Stimulated activated CD8-positive, alpha-beta memory T cell treated with anti-CD3 and anti-CD28 coated beads, Interleukin-12 subunit alpha, Interleukin-12 subunit beta, amount 100 ng/mL, for 4 hours (primary cell): ENCODE results near the gene CKS1B.
"Not testable (repeated sequence)": the region's sequence is repeated elsewhere in the genome, so short reads cannot be mapped to it uniquely, and the experiment has no call there.

ENCODE experiments used
- DNase-seq: peaks from one replicate; pipeline ENCODE4 v3.0.0-alpha.2; 2020; ENCODE audit warnings: low read depth

Gene CKS1B

DNA sequence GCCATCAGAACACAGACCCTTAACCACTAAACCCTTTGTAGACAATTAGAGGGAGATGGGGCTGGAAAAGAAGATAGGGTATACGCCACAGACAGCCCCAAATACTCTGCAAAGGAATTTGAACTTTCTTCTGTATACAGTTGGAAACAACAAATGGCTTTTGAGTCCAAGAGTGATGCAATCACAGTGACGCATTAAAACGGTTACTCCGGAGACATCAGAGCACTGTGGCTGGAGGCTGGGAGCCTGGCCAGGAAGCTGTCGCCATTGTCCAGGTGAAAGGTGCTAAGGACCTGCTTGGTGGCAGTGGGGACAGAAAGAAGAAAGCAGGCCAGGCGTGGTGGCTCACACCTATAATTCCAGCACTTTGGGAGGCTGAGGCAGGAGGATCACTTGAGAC is 12.8 kb downstream of the CKS1B start:
- DNase-seq, result no peak

DNA sequence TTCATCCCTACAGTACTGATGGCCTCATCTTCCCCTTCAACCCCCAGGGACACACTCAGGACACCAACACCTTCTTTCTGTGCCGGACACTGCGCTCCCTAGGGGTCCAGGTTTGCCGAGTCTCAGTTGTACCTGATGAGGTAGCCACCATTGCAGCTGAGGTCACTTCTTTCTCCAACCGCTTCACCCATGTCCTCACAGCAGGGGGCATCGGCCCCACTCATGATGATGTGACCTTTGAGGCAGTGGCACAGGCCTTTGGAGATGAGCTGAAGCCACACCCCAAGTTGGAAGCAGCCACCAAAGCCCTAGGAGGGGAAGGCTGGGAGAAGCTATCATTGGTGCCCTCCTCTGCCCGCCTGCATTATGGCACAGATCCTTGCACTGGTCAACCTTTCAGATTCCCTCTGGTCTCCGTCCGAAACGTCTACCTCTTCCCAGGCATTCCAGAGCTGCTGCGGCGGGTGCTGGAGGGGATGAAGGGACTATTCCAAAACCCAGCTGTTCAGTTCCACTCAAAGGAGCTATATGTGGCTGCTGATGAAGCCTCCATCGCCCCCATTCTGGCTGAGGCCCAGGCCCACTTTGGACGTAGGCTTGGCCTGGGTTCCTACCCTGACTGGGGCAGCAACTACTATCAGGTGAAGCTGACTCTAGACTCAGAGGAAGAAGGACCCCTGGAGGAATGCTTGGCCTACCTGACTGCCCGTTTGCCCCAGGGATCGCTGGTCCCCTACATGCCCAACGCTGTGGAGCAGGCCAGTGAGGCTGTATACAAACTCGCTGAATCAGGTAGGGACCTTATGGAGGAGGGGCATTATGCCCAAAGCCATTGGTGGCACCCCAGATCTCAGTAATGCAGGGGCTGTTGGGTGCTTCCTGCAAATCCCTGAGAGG is 13.8 kb downstream of the CKS1B start:
- no peak for DNase-seq

DNA sequence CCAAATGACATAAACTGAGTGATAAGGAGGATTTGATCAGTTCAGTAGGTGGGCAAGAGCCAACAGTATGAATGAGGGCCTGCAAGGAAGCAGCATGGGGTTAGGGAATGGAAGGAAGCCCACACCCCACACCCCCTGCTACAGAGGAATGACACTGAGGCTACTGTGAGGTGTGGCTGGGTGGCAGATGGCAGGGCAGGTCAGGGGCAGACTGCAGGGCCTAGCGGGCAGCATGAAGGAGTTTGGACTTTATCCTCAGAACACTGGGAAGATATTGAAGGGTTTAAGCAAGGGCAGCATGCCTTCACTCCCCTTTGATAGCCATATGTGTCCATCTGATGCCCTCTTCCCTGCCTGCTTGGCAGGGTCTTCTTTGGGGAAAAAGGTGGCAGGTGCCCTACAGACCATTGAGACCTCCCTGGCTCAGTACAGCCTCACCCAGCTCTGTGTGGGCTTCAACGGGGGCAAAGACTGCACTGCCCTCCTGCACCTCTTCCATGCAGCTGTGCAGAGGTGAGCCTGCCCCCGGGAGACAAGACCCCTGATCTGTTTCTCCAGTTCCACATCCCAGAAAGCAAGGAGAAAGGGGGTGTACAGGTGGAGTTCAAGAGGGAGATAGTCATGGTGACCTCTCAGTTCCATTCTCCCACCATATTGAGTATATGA is 14.8 kb downstream of the CKS1B start:
- no peak for DNase-seq

DNA sequence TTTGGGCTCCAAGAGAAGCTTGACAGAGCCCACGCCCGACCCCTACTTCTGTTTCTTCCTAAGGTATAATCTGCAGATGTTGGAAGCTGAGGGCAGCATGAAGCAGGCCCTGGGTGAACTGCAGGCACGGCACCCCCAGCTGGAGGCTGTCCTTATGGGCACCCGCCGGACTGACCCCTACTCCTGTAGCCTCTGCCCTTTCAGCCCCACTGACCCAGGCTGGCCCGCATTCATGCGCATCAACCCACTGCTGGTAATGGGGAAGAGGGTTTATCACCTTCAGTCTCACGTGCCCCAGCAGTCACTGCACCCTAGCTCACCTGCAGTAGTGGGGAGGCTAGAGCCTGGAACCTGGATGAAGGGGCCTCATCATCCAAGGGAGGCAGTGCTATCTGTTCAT is 15.8 kb downstream of the CKS1B start:
- no peak for DNase-seq

DNA sequence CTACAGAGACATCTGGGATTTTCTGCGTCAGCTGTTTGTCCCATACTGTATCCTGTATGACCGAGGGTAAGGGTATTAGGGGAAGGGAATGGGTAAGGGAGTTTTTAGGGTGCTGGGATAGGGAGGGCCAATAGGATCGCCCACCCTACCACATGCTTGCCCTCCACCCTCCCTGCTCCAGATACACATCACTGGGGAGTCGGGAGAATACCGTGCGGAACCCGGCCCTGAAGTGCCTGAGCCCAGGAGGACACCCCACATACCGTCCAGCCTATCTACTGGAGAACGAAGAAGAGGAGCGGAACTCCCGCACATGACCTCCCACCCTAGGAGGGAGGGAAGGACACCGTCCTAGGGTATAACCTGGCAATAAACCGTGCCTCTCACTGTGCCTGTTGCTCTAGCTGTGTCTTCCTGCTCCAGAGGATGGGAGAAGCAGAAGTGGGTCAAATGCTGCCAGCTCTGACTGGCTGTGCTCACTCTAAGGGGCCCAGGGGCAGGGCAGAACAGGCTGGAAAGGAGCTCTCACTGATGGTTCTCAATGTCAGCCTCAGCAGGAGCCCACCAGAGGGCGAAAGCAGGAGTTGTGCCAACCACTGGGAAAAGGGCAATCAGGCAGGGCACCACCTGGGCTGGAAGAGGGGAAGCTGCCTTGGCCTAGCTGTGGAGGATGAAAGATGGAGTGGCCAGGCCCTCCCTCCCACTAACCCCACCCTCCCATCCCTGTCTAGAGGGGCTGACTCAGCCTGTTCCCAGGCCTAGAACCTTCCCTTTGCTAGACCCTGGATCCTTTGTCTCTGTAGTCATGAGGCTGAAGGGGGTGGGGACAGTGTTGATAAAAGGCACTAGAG is 18.5 kb downstream of the CKS1B start:
- no peak for DNase-seq

DNA sequence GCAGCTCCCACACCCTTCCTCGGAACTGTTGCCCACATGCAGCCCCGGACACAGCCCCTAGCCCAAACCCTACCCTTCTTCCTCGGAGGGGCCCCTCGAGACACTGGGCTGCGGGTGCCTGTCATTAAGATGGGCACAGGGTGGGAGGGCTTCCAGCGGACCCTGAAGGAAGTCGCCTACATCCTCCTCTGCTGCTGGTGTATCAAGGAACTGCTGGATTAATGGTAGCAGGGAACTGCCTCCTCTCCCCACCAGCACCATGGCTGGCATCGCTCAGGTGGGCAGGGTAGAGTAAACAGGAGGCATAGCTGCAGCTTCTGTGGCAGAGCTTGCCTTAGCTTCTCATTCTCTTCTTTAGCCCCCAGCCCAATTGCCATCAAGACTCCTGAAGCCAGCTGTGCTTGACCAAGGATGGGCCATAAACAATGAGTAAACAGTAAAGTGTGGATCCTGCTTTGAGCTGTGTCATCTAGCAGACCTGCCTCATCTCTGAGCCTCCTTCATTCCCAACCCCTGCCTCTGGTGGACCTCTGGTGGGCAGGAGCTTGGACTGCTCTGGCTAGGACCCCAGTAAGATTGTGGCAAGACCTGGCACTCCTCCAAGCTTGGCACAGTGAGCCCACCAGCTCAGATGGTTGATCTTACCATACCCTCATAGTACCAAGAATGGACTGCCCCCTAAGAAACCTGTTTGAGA is 19.2 kb downstream of the CKS1B start, which contains the start of gene LENEP:
Gene LENEP (plus strand): TSS at position 15 of the 697 bp plus-strand sequence. CDS start 22 bp downstream, at position 37.
- no peak for DNase-seq

DNA sequence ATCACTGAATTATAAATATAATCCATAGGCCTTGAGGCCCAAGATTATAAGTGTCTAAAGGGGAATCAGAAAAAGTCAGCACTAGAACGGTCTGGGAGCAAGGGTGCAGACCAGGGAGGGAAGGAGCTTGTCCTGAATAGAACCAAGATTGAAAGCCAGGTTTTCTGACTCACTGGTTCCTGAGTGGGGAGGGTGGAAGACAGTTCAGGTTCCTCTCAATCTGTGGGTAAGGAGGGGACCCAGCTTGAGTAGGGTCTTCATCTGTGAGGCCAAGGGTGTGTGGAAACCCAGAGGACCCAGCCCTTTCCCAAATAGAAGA is 19.7 kb downstream of the CKS1B start:
- no peak for DNase-seq

DNA sequence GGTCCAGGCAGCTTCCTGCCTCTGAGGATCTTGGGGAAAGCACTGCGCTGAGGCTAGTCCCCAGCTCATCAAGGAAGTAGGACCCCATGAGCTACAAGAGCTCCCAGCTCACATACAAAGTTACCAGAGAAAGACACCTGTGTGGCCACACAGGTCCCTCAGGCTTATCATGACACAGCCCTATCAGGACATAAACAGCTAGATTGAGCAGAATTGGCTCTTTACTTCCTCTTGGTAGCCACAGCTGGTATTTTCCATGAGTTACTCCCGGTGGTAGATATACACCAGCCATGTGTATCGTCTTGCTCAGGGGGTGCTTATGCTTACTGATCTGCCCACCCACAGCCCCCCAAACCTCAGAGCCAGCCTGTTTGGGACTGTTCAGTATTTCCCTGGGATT is 20.1 kb downstream of the CKS1B start:
- DNase-seq, result no peak

DNA sequence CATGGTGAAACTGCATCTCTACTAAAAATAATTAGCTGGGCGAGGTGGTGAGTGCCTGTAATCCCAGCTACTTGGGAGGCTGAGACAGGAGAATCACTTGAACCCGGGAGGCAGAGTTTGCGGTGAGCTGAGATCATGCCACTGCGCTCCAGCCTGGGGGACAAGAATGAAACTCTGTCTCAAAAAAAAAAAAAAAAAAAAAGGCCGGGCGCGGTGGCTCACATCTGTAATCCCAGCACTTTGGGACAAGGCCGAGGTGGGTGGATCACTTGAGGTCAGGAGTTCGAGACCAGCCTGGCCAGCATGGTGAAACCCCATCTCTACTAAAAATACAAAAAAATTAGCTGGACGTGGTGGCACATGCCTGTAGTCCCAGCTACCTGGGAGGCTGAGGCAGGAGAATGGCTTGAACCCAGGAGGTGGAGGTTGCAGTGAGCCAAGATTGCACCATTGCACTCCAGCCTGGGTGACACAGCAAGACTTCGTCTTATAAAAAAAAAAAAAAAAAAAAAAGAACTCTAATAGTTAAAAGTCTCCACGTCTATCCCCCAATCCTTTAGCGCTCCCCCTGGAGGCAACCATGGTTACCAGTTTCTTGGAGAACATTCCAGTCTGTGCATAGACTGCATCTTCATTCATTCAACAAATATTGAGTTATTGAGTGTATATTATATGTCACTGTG is 21.0 kb downstream of the CKS1B start:
- DNase-seq, result not testable (repeated sequence)

DNA sequence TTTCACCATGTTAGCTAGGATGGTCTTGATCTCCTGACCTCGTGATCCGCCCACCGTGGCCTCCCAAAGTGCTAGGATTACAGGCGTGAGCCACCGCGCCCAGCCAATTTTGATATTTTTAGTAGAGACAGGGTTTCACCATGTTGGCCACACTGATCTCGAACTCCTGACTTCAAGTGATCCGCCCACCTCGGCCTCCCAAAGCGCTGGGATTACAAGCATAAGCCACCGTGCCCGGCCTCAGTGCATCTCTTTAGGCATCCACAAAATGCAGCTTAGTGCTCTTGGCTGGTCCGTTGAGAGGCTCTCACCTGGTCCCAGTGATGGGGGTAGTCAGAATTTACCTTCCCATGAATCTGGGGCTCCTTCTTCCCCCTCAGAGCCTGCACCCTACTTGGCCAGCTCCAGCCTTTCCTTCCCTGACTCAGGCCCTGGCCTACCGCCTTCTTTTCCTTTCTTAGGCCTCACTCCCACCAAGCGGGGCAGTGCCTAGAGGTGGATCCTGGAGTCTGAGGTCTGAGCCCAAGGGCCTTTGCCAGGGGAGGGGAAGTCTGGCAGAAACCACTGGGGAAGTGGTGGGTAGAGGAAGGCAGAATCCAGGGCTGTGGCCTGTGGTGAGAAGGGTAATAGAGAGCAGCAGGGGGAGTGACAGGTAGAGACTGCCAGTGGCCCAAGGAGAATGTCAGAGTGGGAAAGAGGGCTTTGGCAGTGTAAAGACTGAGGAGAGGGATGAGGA is 22.7 kb downstream of the CKS1B start:
- DNase-seq, result no peak

DNA sequence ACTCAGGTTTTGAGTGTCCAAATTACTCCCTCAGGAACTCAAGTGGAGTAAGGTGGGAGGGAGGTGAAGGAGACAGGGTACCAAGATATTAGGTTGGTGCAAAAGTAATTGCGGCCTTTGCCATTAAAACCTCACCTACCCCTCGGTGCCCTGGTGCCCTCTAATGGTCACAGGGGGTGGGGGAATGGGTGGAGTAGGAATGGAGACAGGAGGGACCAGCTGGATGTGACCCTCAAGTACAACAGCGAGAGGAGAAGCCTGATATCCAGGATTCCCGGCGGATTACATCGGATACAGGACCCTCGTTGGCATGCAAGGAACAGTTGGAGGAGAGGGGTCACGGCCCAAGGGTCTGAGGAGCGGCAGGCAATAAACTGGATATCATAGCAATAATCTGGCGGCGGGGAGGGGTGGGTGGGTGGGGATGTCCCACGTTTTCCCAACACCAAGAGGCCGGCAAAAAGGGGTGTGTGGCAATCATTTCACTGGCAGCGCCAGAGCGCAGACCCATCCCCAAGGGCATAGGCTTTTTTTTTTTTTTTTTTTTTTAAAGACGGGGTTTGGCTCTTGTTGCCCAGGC is 23.8 kb downstream of the CKS1B start:
- no peak for DNase-seq

DNA sequence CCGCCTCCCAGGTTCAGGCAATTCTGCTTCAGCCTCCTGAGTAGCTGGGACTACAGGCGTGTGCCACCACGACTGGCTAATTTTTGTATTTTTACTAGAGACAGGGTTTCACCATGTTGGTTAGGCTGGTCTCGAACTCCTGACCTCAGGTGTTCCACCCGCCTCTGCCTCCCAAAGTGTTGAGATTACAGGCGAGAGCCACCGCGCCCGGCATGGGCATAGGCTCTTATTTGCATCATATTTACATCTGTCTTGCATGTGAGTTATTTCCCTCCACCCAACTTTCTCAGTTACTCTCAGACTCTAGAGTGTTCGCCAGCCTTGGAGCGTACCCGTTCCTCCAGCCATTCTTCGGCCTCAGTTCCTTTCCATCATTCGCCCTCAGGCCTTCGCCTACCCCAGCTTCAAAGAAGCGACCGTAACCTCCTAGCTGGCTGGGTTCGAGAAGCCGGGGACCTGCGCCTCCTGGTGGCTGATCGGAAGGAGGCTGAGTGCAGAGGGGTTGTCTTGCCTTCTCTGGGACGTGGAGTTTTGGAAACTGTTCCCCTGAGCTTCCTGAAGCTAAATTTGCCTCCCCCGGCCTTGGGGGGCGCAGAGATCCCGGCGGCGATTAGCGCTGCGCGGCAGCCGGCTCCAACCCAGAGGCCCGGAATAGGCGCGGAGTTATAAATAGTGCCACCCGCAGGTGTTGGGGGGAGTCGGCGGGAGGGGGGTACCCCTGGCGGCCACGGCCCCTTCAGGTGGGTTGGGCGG is 24.5 kb downstream of the CKS1B start:
- DNase-seq, result peak; percentile 58

DNA sequence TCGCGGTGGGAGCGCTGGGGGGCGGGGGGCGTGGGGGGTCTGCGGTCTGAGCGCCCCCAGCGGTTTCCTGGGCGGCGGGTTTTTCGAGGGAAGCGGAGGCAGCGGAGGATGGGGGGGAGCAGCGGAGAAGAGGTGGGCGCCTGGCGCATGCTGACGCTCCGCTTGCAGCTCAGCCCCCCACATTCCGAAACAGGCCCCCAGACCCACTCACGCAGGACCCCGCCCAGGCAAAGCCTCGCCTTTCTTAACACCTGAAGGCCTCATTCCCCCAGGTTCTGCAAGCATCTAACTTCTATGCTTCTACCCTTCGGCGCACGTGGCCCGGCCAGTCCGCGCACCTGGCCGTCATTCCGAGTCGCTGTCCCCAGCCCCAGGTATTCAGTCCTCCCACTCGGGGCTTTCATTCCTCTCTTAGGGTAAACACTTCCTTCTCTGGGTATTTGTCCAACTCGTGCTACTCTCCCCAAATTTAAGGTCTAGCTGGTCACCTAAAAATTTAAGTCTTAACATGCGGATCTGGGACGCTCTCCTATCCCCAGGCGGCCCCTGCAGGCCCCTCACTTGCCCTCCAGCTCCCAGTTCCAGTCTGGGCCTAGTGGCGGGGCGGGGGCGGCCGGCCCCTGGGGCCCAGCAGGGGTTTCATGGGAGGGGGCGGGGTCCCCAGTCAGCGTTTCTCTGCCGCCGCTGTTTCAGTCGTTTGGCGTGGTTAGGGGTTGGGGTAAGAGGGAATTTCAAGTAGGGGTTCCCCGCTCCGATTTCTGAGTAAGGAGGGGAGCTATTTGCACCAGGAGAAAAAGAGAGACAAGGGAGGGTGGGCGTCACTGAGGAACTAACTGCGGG is 25.3 kb downstream of the CKS1B start:
- no peak for DNase-seq

DNA sequence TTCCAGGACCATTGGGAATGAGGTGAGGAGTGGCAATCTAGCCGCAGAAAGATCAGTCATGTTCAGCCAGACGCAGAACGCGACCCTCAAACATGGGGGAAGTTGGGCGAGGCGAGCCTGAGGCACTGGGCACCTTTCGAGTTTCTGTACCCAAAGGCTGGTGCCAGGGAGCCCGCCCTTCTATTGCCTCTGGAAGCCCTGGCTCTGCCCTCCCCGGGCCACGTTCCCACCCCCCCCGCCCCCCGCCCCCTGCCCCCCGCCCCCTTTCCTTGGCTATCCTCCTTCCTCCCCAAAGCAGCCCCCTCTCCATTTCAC is 25.9 kb downstream of the CKS1B start:
- DNase-seq, result no peak

DNA sequence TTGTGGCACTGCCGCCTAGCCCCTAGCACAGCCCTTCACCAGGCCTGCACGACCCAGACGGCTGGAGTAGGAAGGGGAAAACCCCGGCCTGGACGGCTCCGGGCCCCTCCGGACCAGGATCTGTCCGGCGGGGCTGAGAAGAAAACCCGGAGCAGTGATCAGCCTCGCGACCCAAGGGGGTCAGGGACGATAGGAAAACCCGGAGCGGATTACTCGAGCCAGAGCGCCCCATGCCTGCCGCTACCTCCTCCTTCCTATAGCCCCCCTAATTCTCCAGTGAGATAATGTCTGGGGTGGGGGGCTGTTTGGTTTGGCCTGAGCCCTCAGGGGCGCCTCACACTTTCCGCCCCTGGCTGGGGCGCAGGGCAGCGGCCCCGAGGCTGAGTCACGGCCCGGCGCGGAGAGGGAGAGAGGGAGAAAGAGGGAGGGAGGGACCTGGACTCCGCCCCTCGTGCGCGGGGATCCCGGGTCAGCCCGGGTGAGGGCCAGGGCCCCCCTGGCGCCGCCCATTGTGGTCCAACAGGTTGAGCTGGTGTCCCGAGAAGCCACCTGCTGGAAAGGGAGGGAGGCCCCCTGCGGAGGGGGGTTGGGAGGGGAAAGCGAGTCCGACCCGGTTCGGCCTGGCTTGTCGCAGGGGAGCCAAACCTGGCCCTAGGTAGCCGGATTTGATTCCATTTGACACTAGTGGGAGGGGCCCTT is 26.4 kb downstream of the CKS1B start:
- DNase-seq, result peak; percentile 67

DNA sequence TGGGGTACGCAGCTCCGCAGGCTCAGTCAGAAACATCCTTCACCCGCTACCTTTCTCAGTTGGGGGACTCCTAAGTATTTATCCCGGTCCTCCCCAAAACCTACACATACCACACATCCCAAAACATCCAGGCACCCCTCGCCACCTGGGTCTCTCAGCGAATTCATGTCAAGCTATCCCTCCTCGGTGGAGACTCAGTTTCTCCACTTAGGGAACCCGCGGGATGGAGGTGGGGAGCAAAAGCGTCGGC is 26.9 kb downstream of the CKS1B start:
- DNase-seq, result no peak

DNA sequence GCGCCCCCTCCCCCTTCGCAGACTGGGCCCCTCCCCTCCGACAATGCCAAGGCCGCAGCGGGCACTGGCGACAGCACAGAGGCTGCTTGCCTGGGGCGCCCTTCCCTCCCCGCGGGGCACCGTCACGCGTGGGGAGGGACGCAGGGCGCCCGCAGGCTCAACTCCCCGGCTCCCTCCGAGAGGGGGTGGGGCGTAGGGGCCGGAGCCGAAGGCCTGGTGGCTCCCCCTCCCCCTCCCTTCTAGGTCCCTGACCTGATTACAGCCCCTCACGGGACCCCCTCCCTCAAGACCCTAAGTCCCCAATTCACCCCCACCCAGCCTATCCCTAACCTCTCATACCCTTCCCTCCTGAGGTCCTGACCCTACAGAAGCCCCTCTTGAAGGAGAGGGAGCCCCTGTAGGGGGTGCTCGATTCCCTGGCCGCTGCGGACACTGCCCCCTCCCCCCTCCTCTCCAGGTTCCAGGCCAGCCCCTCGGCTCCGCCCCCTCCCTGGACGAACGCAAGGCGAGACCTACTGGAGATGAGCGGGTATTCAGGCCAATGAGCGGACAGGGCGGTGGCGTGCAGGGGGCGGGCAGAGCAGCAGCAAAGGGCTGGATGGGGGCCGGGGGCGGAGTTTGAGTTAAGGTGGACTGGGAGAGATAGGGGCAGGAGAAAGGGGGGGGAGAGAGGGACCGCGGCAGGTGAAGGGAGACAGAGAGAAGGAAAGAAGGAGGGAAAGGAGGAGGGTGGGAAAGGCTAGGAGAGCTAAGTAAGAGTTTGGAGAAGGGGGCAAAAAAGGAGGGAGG is 27.4 kb downstream of the CKS1B start:
- DNase-seq, result peak; percentile 96
